Left renal cortex interstitium (tissue), 4 donors: ENCODE results near the gene SPRR4. TPM values are rescaled to one million over a fixed set of nuclear protein-coding genes. Genes with fewer than 3 reads are reported as not detected.

ENCODE experiments used
- DNase-seq, 4 donors: peaks; one replicate each; pipeline ENCODE4 v3.0.0-alpha.2; 2013; ENCODE audit warnings: low read depth in 4 of 4, low spot score in 2 of 4, missing footprints in 1 of 4
- polyA plus RNA-seq, 4 donors: library from polyadenylated mRNA; unstranded; fragments of 120-200 nt; gene quantifications; one replicate each; pipeline ENCODE4 v1.2.1, GENCODE V29; 2013; ENCODE audit not compliant: insufficient read length in 4 of 4

The SPRR4 gene
- polyA plus RNA-seq, 4 donors, result not detected

DNA sequence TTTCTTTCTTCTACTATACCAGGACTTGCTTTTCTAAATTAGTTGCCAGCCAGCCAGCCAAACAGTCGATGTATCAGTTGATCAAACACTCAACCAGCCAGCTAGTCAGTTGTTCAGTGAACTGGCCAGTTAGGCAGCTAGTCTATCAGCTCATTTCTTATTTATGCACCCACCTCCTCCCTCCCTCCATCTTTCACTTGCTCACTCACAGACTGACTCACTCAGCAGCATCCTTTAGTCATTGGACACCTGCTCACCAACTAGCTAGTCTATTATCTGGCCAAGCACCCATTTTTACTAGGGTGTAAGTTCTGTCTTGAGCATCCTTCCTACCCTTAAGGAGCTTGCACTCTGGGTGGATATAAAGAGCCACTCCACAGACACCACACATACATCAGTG, 5.9 kb upstream of the SPRR4 start:
- no peak for DNase-seq

DNA sequence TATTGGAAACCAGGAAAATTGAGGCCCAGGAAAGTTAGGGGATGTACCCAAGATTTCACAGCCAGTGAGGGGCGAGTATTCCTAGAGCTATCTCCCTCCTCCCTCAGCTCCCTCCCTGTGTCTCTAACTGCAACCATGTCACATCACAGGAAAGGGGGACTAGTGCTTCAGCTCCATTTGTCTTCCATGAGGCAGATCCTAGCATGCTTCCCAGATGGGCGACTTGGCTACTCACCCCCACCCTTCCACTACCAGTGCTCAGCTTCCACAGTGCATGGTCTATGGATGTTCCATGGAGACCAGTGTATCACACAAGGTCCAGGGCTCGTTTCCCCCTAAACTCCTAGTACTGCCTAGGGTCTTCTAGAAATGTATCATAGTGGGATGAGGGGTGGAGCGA, 4.6 kb upstream of the SPRR4 start:
- DNase-seq, result no peak

DNA sequence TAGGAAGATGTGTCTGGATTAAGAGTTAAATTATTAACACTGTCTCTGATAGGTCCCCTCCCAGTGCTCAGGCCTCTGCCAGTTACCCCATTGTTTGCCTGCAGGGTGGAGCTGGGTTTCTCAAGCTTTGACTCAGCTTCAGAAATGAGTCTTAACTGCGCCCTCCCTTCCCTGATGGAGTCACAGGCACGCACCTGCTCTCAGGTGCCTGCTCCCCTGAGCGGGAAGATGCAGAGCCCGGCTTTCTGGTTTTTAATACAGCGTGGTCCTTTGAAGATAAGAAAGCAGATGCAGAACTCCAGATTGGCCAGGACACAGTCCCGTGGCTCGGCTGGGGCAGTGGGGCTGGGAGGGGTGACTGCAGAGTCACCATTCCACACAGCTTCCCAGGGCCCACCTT, 3.2 kb upstream of the SPRR4 start:
- DNase-seq, result no peak

DNA sequence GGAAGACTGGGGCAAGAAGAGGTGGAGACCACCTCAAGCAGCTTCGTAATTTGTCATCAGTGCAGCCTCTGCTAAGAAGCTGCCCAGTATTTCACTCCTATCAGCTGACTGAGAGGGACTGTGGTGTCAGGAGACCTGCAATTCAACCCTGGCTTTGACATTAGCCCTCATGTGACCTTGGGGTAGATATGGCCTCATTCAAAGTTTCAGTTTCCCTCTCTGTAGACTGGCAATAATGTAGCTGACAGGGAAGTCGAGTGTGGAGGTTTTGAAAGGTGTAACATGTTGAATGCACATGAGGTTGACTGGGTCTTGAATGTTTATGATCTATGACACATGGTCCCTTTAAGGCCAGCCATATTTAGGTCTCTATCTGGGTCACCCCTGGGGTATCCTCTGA, 2.2 kb upstream of the SPRR4 start:
- no peak for DNase-seq

DNA sequence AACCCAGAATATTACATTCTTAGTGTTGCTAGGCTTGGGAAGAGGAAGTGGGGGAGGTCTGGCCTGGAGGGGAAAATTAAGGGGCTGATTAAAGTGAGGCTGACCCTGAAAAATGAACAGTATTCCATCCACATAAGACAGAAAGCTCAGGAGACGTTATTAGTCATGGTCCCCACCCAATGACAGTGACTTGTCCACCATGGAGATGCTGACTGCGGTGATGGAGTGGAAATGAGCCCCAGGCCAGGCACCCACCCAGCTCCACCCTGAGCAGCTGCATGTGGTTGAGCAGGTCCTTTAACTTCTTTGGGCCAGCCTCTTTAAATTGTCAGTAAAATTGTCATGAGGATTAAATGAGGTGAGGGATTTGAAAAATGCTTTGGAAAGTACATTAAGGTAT, 1.4 kb upstream of the SPRR4 start:
- no peak for DNase-seq

DNA sequence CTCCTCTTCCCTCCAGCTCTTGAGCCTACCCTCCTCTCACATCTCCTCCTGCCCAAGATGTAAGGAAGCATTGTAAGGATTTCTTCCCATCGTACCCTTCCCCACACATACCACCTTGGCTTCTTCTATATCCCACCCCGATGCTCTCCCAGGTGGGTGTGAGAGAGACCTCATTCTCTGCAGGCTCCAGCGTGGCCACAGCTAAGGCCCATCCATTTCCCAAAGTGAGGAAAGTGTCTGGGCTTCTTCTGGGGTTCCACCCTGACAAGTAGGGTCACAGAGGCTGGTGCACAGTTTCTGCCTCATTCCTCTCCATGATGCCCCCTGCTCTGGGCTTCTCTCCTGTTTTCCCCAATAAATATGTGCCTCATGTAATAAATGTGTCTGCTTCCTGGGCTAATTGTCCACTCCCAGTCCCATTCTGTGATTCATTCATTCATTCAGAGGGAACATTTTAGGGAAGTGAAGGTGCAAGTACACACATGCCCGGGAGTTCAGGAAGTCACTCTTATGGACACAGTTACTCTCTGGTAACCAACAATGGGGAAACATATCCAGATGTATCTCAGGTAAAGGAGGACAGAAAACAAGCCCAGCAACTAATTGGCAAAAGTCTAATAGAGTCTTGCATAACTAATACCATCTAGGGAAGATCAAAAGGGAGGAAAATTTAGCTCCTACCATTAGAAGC, 1.9 kb downstream of the SPRR4 start:
- no peak for DNase-seq

DNA sequence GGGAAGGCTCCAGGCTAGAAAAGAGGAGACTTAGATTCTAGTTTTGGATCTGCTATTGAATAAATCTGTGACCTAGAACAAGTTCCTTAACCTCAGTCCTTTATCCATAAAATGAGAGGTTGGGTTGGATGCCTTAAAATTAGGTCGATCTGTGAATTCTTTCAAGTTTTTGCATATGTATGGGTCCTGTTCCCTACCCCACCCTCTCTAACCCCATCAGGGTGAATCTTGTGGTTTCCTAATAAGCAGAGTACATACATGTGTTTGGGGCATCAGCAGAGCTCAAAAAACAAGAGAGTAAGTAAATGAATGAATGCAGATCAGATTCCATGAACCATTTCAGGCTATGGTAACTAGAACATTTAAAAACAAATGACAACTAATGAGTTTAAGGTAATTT, 6.2 kb downstream of the SPRR4 start:
- no peak for DNase-seq

DNA sequence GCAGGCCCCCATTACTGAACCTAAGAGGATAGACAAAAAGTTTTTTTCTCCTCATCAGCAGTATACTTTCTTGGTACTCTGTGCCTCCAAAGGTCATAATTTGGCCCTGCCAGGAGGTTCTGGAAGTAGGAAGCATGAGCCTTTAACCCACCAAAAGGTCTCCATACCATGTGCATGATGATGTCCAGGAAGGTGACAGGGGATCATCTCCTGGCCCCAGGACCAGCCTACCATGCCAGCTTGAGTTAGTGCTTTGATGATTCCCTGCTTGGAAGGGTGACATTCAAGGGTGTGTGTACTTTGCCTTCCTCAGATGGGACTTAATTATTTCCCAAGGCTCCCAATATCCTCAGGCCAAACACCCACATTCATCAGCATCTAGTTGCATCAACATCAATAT, 7.2 kb downstream of the SPRR4 start:
- no peak for DNase-seq

DNA sequence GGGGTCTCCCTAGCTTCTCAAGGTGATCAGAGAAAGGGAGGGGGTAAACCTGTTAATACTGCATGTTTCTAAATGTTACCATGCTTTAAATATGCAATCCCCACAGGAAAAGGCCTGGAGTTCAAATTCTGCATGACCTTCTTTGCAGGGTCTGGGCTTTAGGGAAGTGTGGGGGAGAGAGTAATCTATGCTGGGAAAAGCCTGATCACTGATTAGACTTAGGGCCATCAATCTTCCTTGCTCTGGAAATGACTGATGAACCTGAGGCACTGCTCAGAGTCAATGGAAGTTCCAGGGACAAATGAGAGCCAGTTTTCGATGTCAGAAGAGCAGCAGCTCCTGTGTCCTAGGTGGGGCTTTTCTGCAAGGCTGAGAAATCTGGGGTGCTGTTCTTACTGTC, 10.2 kb downstream of the SPRR4 start:
- DNase-seq, result no peak

DNA sequence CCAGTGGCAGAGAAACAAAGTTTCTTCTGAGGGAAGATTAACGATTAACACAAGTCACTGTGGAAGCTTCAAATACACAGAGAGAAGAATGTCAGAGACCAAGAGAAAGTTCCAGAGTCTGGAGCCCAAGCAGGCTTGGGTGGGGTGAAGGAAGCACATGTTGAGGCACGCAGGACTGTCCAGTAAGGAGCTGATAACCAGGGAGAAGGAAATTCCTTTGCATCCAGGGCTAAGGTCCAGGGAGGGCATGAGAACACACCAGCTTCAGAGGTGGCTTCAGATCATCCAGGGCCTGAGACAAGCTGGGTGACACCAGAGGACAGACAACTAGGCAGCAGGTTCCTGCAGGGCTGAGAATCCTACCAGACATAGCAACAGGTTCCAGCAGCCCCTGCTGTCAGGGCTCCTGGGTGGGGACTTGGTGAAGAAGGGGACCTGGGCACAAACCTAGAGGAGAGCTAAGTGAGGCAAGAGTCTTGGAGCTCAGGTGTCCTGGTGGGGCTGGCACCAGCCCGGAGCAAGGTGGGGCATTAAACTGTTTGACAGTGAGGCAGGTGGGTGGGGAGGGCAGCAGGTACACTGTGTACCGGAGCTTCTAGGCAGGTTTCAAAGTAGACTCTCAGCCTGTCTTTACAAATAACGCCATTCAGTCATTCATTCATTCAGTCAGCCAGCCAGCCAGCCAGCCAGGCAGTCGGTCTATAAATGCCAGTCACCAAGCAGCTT, 10.9 kb downstream of the SPRR4 start:
- DNase-seq, result no peak

DNA sequence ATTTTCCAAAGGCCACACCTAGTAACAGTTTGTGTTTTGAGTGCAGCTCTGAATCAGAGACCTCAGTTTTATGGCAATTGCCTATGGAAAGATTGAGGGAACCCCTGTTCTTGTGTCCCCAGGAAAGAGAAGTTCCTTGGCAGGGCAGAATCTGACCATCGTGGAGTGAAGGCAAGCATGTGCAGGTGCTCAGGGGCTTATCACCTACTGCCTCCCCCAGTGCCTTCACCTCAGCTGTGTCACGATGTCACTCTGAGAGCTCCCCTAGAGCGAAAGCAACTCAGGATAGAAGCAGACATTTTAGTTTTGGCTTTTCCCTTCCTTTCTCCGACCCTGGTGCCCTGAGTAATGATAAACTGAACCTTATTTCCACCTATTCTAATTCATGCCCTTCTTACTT, 11.6 kb downstream of the SPRR4 start:
- no peak for DNase-seq

DNA sequence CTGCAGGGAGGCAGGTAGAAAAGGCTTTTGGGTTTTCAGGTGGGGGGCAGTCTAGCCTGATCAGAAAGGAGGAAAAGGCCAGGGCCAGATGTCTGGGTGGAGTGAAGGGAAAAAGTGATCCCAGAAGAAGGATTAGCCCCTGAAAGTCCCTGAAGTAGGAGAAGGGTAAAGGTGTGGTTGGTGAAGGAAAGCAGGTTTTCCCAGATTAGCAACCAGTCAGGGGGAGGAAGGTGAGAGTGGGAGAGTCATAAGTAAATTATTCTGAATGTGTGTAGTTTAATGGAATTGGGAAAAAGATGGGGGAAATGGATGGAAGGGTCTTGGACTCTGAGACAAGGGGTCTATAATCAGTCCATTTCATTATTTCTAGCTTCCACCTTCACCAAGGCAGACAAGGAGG, 12.8 kb downstream of the SPRR4 start:
- DNase-seq, result no peak

DNA sequence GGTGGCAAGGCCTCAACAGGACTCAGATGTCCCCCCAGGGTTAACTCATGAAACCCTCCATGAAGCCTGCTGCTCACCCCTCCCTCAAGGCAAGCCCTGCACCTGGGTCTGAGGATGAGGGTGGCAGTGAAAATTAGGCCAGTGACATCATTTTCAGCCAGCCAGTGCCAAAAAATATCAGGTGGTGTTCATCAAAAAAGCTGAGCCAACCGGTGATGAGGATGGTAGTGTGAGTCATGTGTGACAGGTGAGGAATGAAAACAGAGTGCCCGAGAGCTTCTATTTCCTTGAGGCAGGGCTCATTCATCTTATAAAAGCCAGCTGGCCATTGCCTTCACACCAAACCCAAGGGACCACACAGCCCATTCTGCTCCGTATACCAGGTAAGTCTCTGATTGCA, 13.3 kb downstream of the SPRR4 start, which contains the start of gene SPRR1A:
Gene SPRR1A (plus strand): TSS at position 339 of the 400 bp plus-strand sequence. CDS start 1,150 bp downstream, outside the sequence.
- no peak for DNase-seq

DNA sequence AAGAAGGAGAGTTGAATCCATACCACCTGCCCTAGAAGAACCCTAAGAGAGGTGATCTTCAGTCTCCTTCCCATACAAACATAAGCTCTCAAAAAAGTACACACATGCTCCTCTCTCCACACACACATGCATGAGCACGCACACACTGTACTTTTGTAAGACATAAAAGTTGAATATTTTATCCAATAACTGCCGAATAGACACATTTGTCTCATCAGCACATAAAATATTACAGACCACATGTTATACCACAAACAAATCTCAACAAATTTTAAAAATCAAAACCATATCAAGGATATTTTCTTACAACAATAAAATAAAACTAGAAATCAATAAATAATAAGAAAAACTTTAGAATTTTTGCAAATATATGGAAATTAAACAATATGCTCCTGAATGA, 16.1 kb downstream of the SPRR4 start:
- no peak for DNase-seq

DNA sequence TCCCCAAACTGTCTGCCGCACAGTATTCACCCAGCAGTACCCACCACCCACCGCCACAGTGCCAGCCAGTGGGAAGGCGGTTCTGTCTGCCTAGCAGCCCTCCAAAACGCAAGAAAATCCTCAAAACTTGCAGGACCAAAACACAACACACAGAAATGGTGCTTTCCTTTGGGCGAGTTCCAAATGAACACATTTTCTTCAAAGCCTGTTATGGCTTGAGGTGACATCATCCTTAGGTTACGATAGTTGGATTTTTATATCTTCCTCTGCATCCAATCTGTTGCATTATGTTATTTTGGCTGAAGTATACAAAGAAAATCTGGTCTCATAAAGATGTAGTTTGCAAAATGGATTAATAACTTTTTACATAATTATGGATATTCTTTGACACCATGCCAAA, 22.7 kb downstream of the SPRR4 start:
- DNase-seq, result no peak

DNA sequence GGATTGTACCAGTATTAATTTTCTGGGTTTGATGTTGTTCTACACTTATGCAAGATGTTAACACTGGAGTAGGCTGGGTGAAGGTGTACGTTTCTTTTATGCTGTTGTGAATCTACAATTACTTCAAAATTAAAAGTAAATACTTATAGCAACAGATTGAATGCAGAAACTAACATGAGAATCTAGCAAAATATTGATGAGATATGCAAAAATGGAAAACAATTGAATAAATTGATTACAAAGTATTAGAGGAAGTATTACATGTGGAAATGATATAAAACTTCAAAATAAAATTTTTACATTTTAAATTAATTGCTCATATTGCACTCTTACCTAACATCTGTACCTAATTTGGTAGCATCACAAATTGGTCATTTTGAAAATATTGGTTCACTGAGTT, 25.4 kb downstream of the SPRR4 start:
- DNase-seq, result no peak

DNA sequence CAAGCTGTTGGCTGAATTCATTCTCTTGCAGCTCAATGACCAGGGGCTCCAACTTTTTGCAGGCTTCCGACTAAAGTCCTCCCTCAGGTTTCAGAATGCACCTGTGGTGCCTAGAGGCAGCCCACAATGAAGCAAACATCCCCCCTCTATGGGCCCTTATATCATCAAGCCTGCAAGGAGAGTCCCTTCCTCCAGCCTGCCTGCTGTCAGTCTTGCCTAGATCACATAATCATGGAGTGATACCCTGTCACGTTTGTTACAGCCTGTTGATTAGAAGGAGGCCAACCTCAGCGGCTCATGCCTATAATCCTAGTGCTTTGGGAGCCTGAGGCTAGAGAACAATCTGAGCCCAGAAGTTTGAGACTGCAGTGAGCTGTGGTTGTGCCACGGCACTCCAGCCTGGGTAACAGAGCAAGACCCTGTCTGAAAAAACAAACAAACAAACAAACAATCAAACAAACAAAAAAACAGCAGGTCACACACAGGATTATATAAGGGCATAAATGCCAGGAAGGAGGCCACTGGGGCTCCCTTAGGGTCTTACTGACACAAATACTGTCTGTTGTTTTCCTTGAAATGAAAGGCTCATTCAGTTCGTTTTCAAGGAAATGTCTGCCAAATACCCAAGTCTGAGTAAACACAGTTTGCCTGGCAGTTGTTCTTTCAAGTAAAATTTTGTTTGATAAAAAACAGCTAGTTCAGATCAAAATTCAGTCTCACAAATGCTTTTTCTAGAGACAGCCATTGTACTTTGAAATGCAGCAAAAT, 26.4 kb downstream of the SPRR4 start:
- DNase-seq, result no peak

DNA sequence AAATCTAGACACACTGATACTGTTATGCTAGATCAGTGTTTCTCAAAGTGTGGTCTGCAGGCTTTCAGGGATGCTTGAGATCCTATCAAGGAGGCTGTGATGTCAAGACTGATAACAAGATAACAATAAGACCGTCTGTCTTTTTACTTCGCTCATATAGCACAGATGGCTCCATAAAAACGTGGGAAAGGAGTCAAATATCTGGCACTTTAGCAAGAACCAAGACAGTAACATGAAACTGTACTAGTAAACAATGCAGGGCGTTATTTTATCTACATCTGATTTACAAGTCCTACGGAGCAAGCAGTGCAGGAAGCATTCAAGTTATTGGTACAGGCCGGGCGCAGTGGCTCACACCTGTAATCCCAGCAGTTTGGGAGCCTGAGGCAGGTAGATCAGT, 27.5 kb downstream of the SPRR4 start:
- no peak for DNase-seq

DNA sequence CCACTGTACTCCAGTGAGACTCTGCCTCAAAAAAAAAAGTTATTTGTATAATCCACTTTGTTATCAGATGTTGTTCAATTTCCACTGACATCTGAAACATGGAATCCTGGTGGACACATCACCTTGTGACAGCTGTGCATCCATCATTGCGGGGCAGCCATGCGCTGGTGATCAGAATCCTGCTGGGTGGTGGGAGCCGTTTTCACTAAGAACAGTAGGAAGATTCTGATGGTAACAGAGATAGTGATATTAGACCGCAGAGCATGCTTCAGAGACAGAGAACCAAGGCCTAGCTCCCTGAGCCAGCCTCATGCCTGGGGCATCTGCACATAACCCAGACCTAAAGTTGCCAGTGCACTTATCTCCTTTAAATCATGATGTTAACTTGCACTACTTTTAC, 28.0 kb downstream of the SPRR4 start:
- DNase-seq, result no peak

DNA sequence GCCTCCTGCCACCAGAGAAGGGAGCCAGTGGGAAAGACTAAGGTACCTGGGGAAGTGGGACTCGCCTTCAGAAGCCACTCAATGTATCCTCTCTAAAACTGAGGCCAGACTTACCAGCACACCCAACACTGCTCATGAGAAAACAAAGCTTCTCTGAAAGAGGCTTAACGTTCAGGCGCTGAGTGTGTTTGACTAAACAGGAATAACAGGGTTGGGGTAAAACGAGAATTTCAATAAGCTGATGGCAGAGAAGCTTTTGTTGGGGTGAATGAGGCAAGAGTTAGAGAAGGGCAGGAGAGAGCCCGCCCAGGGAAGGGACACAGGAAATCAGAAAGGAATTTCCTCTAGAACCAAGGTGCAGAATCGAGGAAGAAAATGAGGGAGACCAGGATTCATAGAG, 29.4 kb downstream of the SPRR4 start:
- no peak for DNase-seq

DNA sequence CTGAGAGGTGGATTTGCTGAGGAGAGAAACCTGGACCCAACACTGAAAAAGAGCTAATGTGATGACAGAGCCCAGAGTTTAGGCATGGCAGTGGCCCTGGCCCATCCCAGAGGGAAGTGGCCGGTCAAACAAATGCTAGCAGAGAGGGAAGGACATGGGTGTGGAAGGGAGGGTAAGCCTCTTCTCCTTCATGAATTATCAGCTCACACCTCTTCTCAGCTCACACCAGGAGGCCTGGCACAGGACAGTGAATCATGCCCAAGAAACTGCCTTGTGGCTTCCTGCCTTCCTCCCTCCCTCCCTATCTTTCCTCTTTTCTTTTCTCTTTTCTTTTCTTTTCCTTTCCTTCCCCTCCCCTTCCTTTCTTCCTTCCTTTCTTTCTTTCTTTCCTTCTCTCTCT, 29.8 kb downstream of the SPRR4 start:
- DNase-seq, result no peak

DNA sequence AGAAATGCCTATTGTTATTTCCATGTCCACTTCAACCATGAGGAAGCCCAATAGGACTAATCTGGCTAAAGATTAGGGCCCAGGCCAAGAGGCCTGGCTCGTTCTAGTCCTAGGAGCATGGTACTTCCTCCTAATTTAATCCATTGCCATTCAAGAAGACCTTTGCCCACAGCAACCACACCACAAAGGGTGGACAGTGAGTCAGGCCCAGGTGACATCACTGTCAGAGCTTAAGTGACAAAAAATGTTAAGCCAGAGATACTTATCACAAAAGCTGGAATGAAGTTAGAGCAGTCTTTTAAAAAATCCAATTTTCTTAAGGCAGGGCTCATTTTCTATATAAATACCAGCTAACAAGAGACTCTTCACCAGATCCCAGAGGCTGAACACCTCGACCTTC, 30.9 kb downstream of the SPRR4 start, which contains the start of gene SPRR3:
Gene SPRR3 (plus strand): TSS at position 368 of the 400 bp plus-strand sequence. CDS start 1,272 bp downstream, outside the sequence.
- DNase-seq, result no peak
